Stimulated activated CD8-positive, alpha-beta memory T cell treated with anti-CD3 and anti-CD28 coated beads, Interleukin-12 subunit alpha, Interleukin-12 subunit beta, amount 100 ng/mL, for 1 hour (primary cell): ENCODE data around the gene GCH1.
"Not testable (repeated sequence)": the region's sequence is repeated elsewhere in the genome, so short reads cannot be mapped to it uniquely, and the experiment has no call there.

ENCODE experiments used
- DNase-seq: peaks from one replicate; pipeline ENCODE4 v3.0.0-alpha.2; 2020; ENCODE audit warnings: low read depth

Gene GCH1

DNA sequence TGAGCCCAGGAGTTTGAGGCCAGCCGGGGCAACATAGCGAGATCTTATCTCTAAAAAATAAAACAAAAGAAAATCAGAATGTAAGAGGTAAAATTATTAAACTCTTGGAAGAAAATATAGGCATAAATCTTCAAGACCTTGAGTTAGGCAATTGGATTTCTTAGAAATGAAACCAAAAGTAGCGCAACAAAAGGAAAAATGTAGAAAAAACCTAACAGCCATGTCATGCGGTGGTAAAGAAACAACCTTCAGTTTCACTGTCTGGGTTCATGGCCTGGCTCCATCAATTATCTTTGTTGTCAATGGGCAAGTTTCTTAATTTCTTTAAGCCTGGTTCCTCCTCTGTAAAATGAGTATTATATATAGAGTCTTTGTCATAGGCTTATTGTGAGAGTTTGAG is 5.6 kb upstream of the GCH1 start:
- no peak for DNase-seq

- no peak for DNase-seq
Observed at GRCh38 chr14:54906075-54906474, 3.4 kb upstream of the GCH1 start.

DNA sequence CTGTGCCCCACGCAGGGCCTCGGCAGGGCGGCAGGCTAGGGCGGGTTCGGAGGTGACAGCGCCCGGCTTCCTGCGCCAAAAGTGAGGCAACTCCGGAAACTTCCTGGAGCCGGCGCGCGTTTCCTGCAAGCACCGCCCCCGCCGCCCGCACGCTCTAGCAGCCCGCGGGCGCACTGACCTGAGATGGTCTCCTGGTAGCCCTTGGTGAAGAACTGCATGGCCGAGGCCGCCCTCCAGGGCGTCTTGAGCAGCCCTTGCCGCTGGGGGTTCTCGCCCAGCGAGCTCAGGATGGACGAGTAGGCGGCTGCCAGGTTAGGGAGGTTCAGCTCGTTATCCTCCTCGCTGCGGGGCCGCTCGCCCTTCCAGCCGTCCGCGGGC is 494 bp downstream of the GCH1 start:
- DNase-seq, result peak; percentile 67

DNA sequence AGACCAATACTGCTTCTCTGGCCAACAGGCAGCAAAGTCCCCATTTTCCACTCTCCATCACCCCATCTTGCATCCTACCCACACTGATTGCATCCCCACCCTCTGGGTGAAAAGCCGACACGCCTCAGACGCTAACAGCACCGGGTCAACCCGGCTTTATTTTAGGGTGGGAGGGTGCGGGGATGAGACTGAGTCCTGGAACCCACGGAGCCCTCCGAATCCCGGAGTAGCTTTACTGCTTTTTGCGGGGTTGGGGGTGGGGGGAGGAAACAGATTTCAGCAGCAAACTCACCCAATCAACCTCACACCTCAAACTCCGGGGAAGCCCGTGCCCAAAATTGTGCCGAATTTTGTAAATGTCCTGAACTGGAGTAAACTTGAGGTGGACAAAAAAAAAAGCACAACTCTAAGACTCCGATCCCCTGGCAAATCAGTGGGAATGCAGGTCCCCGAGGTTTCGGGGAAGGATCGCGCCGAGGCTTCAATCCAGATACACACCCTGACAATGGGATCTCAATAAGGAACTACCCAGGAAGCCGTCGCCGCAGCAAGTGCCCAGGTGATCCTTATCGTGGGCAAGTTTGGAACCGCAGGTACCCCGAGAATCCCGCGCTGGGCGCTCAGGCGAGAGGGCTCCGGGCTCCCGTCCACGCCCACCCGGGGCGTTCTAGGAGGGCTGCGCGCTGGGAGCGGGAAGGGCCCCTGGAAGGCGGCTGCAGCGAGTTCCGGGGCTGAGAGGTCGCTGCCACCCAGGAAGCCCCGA is 1.1 kb downstream of the GCH1 start:
- no peak for DNase-seq

- DNase-seq, result no peak
Observed at GRCh38 chr14:54899573-54899972, 3.1 kb downstream of the GCH1 start.

DNA sequence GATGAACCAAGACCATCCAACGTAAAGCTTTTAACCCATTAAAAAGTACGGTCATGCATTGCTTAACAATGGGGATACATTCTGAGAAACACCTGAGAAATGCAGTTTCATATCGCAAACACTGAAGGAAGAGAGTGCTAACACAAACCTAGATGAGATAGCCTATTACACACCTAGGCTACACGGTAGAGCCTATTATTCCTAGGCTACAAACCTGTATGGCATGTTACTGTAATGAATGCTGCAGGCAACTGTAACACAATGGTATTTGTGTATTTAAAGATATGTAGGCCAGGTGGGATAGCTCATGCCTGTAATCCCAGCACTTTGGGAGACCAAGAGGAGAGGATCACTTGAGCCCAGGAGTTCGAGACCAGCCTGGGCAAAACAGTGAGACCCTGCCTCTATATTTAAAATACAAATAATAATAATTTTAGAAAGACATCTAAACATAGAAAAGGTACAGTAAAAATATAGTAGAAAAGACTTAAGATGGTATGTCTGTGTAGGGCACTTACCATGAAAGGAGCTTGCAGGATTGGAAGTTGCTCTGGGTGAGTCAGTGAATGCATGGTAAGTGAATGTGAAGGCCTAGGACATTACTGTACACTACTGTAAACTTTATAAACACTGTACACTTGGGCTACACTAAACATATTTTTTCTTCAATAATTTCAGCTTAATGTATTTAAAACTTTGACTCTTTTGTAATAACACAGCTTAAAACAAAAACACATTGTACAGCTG is 4.6 kb downstream of the GCH1 start:
- DNase-seq, result not testable (repeated sequence)

DNA sequence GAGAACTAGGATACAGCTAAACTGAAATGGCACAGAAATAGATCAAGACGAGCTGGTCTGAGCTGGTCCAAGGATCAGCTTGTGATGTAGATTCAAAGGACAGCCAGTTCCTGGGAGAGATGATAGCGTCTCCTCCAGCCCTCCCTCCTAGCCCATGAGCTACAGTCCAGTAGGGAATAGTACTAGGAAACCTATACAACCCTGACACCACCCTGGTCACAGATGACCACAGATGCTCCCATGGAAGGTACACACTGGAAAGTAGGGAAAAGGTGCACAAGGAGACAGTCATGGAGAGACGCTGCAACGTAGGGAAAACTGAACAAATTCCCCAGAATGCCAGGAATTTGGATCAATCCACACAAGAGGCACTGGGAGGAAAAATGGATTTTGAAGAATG is 6.9 kb downstream of the GCH1 start:
- DNase-seq, result no peak

DNA sequence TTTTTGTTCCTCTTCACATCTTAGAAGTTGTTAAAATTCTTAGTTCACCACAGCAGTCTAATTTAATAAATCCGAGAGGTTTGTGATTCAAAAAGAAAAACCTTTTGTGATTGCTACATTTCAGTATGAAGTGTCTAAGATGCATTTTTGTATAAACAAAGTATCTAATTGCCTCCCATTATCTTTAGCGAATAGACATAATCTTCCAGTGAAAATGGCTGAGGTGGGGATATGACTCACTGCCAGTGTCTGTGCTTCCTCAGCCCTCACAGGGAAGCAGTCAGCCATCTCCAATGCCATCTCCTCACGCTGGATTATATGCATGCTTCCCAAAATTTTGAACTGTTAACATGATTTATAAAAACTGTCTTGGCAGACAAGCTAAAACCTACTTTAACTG is 7.6 kb downstream of the GCH1 start:
- DNase-seq, result no peak

- DNase-seq, result no peak
Observed at GRCh38 chr14:54893151-54893760, 9.4 kb downstream of the GCH1 start.

- DNase-seq, result no peak
Observed at GRCh38 chr14:54891471-54892245, 11.0 kb downstream of the GCH1 start.

DNA sequence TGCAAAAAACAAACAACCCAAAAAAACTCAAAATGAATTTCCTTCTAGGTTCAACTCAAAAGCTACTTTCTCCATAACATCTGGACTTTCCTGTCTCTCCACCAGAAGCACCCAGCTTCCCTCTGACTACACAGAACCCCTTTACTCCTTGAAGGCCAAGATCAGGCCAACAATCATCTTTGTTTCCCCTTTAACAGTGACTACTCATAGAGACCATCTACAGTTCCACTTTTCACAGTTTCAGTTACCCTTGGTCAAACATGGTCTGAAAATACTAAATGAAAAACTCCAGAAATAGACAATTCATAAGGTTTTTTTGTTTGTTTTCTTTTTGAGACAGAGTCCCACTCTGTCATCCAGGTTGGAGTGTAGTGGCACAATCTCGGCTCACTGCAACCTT is 11.8 kb downstream of the GCH1 start:
- no peak for DNase-seq

DNA sequence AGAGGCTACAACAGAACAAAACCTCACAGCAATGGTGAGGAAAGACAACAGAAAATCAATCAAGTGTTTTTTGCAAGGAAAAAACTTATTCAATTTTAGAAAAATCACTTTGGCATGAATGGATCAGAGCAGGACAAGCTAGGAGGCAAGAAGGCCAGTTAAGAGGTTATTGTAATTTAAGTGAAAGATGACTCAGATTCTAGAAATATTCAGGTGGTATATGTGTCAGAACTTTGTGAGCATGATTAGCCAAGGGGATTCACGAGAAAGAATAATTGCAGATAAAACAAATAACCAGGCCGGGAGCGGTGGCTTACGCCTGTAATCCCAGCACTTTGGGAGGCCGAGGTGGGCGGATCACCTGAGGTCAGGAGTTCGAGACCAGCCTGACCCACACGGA is 12.7 kb downstream of the GCH1 start:
- no peak for DNase-seq

GRCh38 chr14:54882521-54882920 is 20.1 kb downstream of the GCH1 start:
- DNase-seq, result no peak

DNA sequence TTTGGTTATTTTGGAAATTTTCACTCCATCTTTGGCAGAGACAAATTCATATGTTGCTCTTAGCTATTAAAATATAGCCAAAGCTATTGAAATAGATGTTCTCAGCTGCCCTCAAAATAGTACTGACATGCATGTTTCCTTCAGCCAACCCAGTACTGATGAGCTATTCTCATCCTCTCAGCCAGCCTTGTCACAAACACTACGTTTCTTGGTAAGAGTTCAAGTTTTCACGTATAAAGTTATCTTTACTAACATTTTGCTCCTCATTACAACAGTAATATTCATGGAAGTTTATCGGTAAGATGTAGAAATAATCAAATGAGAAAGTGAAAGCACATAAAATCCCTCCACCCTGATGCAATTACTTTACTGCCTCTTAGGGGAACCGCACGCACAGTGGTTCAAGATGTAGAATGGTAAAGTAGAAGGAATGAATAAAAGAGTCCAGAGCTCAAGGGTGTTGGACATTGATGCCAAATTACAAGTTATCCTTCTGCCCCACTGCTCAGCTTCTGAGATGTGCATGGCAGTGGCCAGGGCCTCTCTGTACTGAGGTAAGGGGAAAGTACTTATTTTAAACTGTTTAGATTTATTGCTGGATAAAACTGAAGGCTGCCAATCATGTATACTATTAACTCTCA is 20.7 kb downstream of the GCH1 start:
- DNase-seq, result no peak

DNA sequence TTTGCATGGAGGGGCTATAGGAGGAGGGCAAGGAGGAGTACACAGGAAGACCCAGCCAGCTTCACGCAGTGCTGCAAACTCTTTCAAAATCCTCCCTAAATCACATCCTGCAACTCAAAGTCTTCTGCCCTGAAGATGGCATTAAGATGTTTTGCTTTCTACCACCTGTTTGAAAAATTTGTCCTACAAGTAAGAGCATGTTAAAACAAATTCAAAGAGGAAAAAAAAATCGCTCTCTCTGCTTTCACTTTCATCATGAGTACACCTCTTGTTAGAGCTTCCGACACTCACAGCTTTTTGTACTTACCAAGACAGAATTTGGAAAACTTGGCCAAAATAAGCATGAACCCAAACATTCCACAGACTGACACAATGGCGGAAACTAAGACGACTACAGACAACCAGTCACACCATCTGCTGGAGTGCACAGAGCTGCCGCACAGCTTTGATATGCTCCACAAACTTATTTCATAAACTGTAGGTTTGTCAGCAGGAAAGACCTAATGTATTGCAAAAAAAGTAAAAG is 21.3 kb downstream of the GCH1 start:
- no peak for DNase-seq

DNA sequence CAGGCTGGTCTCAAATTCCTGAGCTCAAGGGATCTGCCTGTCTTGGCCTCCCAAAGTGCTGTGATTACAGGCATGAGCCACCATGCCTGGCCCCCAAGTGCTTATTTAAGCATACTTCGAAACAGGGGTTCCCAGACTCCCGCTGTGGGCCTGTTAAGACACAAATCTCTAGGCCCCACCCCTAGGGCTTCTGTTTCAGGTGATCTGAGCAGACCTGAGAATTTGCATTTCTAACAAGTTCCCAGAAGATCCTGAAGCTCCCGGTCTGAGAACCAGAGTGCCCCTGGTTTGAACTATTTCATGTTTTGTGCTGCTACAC is 25.0 kb downstream of the GCH1 start:
- no peak for DNase-seq

DNA sequence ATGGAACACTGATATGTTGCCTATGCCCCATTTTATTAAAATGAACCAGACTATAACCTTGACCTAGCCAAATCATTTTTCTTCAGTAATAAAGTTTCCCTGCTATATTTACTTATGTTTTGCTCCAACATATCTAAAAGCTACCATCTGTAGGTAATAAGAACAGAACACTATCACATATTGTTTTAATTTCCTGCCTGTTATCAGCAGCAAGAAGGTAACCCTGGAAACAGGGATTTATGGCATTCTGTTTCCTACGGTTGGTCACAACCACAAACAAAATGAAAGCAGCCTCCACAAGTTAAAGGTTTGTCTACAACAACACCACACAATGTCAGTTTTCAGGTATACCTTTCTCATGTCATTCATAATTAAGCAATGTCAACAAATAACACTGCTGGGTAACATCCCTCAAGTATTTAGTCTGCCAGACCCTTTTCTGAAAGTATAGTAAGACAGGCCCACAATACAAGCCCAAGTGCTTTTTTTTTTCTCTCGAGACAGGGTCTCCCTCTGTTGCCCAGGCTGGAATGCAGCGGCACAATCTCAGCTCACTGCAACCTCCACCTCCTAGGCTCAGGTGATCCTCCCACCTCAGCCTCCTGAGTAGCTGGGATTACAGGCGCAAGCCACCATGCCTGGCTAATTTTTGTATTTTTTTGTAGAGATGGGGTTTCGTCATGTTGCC is 25.5 kb downstream of the GCH1 start:
- no peak for DNase-seq

GRCh38 chr14:54875648-54876047 is 27.0 kb downstream of the GCH1 start:
- not testable (repeated sequence) for DNase-seq

DNA sequence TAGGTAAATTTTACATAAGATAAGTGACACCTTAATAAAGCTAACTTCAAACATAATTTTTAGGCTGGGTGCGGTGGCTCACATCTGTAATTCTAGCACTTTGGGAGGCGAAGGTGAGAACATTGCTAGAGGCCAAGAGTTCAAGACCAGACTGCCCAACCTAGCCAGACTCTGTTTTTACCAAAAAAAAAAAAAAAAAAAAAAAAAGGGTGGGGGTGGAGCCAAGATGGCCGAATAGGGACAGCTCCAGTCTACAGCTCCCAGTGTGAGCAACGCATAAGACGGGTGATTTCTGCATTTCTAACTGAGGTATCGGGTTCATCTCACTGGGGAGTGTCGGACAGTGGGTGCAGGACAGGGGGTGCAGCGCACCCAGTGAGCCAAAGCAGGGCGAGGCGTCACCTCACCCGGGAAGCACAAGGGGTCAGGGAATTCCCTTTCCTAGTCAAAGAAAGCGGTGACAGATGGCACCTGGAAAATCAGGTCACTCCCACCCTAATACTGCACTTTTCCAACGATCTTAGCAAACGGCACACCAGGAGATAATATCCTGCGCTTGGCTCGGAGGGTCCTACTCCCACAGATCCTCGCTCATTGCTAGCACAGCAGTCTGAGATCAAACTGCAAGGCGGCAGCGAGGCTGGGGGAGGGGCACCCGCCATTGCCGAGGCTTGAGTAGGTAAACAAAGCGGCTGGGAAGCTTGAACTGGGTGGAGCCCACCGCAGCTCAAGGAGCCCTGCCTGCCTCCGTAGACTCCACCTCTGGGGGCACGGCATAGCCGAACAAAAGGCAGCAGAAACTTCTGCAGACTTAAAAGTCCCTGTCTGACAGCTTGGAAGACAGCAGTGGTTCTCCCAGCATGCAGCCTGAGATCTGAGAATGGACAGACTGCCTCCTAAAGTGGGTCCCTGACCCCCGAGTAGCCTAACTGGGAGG is 32.2 kb downstream of the GCH1 start:
- DNase-seq, result not testable (repeated sequence)

GRCh38 chr14:54867011-54867410 is 35.6 kb downstream of the GCH1 start:
- no peak for DNase-seq
